Kidney epithelial cell (primary cell): ENCODE results near the gene COL18A1. TPM values are rescaled to one million over a fixed set of nuclear protein-coding genes. Genes with fewer than 3 reads are reported as not detected.
"Not testable (repeated sequence)": the region's sequence is repeated elsewhere in the genome, so short reads cannot be mapped to it uniquely, and the experiment has no call there.

Experiments used
- DNase-seq: peaks from one replicate; pipeline ENCODE4 v3.0.0-alpha.2; 2010; ENCODE audit warnings: low read depth
- H3K27me3 ChIP-seq: 2 replicates; pipeline ENCODE4 v1.6.0; 2011; ENCODE audit warnings: low read length; ENCODE audit not compliant: control insufficient read depth, insufficient read depth
- H3K36me3 ChIP-seq: 2 replicates; pipeline ENCODE4 v1.5.1; 2011; ENCODE audit warnings: low read length; ENCODE audit not compliant: control insufficient read depth, insufficient read depth
- H3K4me3 ChIP-seq: 2 replicates; pipeline ENCODE4 v1.5.1; 2011; ENCODE audit warnings: low read depth, mild to moderate bottlenecking, control low read depth, low read length
- CTCF ChIP-seq: IDR thresholded peaks from 2 replicates; pipeline ENCODE4 v1.5.1; 2011; ENCODE audit warnings: mild to moderate bottlenecking, moderate library complexity, low read length, control low read depth, inconsistent platforms; ENCODE audit not compliant: insufficient read depth, poor library complexity, severe bottlenecking
- total RNA-seq: library from RNA; depleted of rRNA; stranded (reverse); fragments of >200 nt; gene quantifications from 2 replicates; pipeline ENCODE4 v1.2.3, GENCODE V29; 2015

Gene COL18A1
- total RNA-seq, 1 donor from 2014 or later: 808 TPM

GRCh38 chr21:45528981-45529784, 124.2 kb downstream of the COL18A1 start:
- no peak for TF ChIP-seq CTCF
- no peaks in the 10 kb centered on the region for H3K27me3 ChIP-seq
- DNase-seq: no peak
- H3K36me3 ChIP-seq: peaks cover 3% of the 10 kb centered on the region
- no peak overlapping the region for H3K4me3 ChIP-seq

- no peak for TF ChIP-seq CTCF
- H3K36me3 ChIP-seq: peaks cover 3% of the 10 kb centered on the region
- H3K27me3 ChIP-seq: no peaks in the 10 kb centered on the region
- H3K4me3 ChIP-seq: no peak overlapping the region
- DNase-seq: no peak
Observed at GRCh38 chr21:45529785-45530422, 124.9 kb downstream of the COL18A1 start.

GRCh38 chr21:45530423-45531113, 125.6 kb downstream of the COL18A1 start:
- Histone ChIP-seq H3K4me3 (no peak overlapping the region), H3K27me3 (no peaks in the 10 kb centered on the region), H3K36me3 (peaks cover 3% of the 10 kb centered on the region)
- TF ChIP-seq CTCF: no peak
- no peak for DNase-seq

GRCh38 chr21:45531114-45531392, 126.1 kb downstream of the COL18A1 start:
- not testable (repeated sequence) for H3K27me3 ChIP-seq, H3K4me3 ChIP-seq, DNase-seq, H3K36me3 ChIP-seq

- TF ChIP-seq CTCF: no peak
- Histone ChIP-seq H3K36me3 (peaks cover 3% of the 10 kb centered on the region), H3K27me3 (no peaks in the 10 kb centered on the region), H3K4me3 (no peak overlapping the region)
- DNase-seq: no peak
Observed at GRCh38 chr21:45531393-45532215, 126.6 kb downstream of the COL18A1 start.
